Activated gamma-delta T cell treated with anti-CD3 and anti-CD28 coated beads, Interleukin-2, amount 50 U/mL, for 16 hours (primary cell): ENCODE data around the gene PEX10.
A peak's percentile ranks its signal among the peaks of the same experiment; 100 is the strongest.

ENCODE experiments used
- DNase-seq: peaks from one replicate; pipeline ENCODE4 v3.0.0-alpha.2; 2020; ENCODE audit warnings: low read depth

PEX10 gene

DNA sequence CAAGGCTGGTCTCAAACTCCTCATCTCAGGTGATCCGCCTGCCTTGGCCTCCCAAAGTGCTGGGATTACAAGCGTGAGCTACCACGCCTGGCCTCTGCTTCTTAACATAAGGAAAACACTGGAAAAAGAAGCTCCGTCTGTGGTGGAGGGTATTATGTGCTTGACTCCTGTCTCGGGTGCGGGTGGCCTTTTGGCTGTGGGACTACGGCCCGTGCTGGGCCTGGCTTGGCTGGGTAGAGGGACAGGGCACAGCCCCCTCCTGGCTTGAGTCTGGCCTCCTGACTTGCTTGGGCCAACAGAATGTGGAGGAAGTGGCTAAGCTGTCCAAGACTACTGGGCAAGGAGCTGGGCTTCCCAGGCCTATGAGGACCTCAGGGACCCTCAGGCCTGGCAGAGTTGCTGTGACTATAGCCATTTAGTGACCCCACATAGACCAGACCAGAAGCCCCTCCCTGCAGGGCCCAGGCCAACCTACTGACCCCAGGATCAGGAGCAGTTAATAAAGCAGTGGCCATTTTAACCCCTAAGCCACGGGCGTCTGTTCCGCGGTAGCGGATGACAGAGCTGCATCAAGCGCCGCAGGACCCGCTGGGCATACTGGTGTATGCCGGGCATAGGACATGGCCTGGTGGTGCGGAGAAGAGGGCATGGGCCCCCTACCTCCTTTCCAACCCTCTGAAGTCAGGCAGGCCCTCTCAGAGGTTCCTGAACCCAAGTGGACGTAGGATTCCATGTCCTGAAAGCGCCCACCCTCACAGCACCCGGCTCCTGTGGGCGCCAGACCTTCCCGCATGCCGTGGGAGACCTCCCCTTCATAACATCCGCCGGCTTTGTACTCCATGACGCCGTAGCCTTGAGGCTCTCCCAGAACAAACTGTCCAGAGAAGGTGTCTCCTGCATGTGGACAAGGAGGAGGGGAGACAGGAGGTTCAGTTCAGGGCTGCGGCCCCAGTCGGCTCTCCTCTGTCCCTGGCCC lies 25.4 kb downstream of the PEX10 start:
- no peak for DNase-seq

DNA sequence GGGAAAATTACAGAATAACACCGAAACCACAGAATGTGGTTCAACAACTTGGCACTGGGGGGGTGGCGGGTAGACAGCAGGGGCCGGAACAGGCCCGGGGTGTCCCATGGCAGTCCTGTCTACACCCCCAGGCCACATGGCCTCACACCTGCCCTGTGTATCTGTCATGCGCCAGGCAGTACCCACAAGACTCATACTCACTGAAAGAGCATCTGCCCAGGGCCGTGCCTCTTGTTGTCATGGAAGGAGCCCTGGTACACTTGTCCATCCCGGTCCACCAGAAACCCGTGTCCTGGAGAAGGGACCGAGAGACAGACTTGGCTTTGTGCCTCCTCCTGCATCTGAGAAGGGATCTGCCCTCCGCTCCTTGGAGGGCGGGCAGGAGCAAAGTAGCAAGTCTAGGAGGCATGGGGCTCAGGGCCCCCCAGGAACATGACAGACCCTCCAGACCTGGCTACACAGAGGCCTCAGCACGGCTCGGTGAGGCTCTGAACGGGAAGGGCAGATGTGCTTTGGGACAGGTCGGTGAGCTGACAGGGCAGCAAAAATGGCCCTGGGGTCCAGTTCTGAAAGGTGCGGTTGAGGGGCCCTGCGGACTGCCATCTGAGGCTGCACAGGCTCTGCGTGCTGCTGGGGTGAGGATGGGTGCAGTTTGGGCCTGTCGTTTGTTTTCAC lies 26.6 kb downstream of the PEX10 start:
- no peak for DNase-seq

GRCh38 chr1:2384941-2385481 lies 27.4 kb downstream of the PEX10 start:
- DNase-seq, result no peak

DNA sequence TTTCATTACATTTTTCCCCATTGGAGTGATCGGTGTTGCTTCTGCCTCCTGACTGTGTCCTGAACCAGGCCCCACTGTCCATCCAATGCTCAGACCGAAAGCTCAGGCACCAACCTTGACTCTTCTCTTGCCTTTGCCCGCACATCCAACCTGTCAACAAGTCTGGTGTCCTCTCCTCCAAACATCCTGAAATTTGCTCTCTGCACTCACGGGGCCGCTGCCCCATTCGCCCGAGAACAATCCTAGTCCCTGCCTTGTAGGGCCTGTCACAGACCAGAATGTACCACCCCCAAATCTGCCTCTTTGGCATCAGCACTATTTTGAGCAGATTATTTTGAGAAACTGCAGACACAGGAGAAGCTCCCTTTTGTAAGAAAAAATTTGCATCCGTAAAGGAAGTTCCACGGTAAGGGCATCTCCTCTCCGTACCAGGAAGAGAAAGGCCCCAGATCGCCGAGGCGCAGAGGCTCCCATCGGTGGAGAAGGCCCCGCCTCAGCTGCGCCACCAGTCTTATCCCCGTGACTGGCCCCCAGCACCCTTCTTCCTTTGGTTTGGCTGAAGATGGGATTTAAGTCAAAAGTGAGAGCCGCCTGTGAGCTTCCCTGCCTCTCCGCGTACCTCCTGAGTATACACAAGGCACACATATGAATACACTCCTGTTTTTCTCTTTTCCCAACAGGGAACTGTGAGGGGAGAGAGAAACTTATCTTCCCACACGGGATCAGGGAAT lies 28.1 kb downstream of the PEX10 start:
- no peak for DNase-seq

- DNase-seq, result no peak
Measured at GRCh38 chr1:2383576-2383975, 28.8 kb downstream of the PEX10 start.

DNA sequence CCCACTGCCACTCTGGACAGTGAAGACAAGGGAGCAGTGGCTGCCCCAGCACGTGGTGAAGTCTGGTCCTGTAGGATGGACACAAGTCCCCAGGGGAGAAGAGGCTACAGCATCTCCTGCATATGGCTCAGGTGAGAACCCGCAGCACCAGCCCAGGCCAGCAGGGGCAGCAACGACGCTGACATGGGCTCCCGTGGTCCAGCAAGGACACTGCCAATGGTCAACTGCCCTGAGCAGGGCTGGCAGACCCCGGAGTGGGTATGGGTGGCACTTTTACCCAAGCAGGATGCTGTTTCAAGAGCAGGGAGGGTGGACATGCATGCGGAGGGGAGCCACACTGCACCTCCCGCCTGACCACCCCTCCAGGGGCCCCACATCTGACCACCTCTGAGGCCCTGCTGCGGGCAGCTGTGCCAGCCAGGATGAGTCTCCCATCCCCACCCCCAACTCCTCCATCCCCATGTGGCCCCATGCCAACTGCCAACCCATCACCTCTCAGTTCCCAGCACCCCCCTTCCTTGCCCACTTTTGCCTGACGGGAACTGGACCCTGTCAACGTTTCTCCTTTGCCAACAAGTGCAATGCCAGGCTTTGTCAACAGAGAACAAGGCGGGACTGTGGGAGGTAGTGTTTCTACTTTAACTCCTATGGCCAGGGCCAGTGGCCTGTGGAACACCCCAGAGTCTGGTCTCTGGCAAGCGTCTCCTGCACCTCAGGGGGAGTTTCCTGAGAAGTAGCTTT lies 29.6 kb downstream of the PEX10 start:
- DNase-seq, result no peak

DNA sequence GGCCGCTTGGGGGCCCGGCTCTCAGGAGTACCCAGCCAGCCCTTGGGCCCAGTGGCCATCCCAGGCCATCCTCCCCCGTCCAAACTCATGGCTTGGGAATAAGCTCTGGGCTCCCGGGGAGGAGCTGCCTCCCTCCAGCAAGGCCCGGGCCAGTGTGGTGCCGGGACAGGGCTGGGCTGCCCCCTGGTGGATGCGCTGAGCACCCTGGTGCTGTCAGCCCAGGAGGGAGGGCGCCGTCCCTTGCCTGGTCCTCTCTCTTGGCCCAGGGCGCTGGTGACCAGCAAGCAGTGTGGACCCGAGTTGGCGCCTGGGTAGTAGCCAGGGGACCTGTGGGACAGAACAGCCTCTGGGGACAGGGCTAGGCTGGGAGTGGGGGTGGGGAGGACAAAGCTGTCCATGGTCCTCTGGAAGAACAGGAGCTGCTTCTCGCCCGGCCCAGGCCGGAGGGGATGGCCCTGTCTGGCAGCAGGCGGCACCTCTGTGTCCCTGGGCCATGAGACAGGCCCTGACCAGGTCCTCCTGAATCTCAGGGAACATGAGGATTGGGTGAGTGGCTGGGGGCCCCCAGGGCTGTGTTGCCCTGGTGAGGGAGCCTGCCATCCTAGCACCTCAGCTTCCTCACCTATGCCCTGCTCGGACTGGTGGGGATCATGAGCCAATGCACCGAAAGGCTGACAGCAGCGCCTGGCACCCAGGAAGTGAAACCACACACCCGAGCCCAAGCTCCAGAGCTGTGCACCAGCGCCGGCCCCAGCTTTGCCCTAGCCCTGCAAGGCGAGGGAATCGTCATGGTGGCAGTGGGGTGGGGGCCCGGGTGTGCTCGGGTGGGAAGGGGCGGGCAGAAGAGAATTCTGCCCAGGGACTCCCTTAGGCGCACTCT lies 30.4 kb downstream of the PEX10 start:
- peak; percentile 62 for DNase-seq

- no peak for DNase-seq
Measured at GRCh38 chr1:2380816-2381591, 31.4 kb downstream of the PEX10 start.

GRCh38 chr1:2379733-2380404 lies 32.5 kb downstream of the PEX10 start:
- no peak for DNase-seq

DNA sequence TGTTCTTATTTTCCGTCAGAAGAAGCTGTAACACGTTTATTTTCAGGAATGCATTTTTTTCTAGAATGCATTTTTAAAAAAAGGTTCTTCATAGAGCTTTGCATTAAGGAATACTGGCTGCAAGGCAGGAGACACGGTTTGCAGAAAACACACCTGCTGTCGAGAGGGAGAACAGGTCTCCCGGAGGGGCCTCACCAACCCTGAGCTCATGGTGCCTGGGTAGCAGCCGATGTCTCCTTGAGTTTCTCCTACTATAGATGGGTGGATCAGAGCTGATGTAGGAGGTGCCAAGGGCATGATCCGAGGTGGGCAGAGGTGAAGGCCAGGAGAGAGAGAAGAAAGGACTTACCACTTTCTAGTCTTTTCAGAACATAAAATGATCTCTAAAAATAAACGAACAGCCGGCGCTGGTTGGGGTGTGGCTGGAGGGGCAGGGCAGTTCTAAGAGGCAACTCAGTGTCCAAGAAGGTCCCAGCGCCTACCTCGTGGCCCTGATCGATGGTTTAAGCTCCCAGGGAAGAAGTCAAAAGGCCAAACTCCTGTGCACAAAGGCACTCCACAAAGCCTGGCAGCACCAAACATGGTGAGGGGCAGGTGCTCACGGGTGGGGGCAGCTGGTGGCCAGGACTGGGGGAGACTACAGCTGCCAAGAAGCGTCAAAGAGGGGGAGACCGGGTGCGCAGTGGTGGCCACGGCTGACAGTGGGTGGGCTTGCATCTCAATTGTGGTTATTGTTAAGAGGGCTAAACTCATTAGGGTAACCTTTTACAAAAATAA lies 33.2 kb downstream of the PEX10 start:
- DNase-seq, result no peak

DNA sequence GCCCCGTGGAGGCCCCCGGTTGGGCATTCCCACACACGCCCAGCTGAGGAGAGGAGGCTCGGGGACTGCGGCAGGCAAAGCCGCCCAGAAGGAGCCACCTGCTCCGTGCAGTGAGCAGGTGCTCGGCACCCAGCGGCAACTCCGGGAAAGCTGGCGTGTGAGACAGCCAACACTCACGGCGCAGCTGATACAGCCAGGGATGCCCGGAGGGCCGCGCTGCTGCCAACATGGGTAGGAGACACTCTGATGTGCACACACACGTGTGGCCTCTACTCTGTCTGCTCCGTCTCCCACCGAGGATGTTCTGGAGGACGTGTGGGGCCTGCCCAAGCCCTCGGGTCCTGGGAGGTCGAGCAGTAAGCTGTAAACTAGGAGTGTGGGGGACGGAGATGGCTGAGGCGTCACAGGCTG lies 33.9 kb downstream of the PEX10 start:
- DNase-seq, result no peak

GRCh38 chr1:2377751-2378440 lies 34.5 kb downstream of the PEX10 start:
- DNase-seq, result no peak

DNA sequence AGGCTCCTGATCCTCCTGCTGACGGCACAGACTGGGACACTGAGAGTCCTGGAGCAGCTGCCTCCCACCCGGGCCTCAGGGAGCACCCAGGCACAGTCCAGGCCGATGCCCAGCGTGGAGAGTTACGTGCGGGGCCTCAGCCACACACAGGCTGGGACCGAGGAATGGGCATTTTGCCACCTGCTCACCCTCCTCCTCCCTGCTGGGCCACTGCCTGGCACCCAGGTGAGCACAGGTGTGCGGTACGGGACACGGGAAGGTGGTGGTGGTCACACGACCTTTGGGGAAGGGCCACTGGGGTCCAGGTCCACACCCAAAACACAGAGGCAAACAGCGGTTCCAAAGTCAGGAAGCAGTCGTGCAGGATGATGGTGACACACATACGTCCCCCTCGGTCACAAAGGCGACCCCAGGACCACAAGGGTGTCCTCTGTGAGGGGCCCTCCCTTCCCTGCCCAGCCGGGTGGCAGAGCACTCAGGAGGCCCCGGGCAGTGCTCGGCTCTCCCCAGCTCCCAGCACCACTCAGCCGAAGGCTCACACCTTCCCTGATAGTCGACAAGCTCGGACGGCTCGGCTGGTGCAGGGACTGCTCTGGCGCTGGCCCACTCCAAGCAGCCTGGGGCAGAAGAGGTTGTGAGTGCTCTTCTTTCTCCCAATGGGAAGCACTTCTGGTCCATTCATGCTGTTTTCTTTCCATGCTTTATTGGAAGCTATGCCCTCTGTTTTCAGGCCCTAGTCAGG lies 35.3 kb downstream of the PEX10 start:
- no peak for DNase-seq

DNA sequence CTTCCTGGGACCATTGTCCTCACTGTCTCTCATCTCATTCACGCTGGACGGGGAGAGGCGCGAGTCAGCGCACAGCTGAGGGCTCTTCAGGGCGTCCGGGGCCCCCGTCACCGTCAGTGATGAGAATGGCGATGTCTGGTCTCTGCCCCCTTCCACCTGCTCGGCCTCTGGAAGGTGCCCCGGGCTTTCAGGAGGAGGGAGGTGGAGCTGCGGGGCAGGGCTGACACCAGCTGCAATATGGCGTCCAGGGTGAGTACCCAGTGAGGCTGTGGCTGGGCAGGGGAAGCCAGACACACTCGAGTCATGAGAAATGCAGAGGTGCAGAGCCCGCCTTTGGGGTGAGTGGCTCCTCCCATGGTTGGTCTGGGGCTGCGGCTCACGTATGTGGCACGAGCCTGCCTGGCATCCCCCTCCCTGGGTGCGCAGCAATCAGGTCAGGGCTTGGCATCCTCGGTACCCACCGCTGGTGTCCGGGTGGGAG lies 36.1 kb downstream of the PEX10 start:
- DNase-seq, result no peak

DNA sequence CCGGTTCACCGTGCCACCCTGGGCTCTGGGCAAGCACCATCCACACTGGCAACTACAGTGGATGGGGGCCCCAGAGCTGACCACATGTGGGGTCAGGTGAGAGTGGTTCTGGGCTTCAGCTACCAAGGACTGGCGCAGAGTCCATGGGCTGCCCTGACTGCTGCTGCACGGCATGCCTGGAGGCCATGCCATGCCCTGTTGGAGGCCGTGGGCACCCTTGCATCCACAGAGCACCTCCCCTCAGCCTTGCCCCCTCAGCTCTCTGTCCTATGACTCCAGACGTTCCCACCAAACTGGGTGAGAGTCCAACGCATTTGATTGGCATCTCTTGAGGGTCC lies 36.5 kb downstream of the PEX10 start:
- DNase-seq, result no peak

- no peak for DNase-seq
Measured at GRCh38 chr1:2375246-2375922, 37.0 kb downstream of the PEX10 start.
